Naive thymus-derived CD8-positive, alpha-beta T cell (primary cell): ENCODE results near the gene CDYL. TPM values are rescaled to one million over a fixed set of nuclear protein-coding genes. Genes with fewer than 3 reads are reported as not detected.

ENCODE experiments used
- ATAC-seq, 2 donors: fragments of 150-1000 bp; cut with Tn5 transposase in 1 of 2; sonication (Bioruptor Pico), chemical (Tn5 transposase) in 1 of 2; 1 replicate in 1 of 2; 2 replicates in 1 of 2; pipeline ENCODE4 v1.10.0; 2021; ENCODE audit warnings: mild to moderate bottlenecking in 2 of 2, moderate library complexity in 2 of 2
- POLR2A ChIA-PET: fragments of 350-600 bp; sonication (Branson Sonifier 250); formaldehyde crosslinking; loops from one replicate; lab custom pipeline; 2021; ENCODE audit warnings: antibody characterized with exemption; lab: Charles Lee
- DNase-seq, 10 donors: peaks; one replicate each; pipeline versions ENCODE4 v3.0.0 to v3.0.0-alpha.2; 2020 to 2022
- H3K27ac Mint-ChIP-seq, 10 donors: one replicate each; pipeline ENCODE4 v1.8.0; 2020 to 2022; ENCODE audit warnings: mild to moderate bottlenecking in 10 of 10, mixed read lengths in 10 of 10, moderate library complexity in 4 of 10, inconsistent platforms in 1 of 10
- H3K27me3 Mint-ChIP-seq, 5 donors: one replicate each; pipeline ENCODE4 v1.8.0; 2021 to 2022; ENCODE audit warnings: mixed read lengths in 5 of 5
- H3K36me3 Mint-ChIP-seq, 3 donors: one replicate each; pipeline ENCODE4 v1.8.0; 2020 to 2022; ENCODE audit warnings: mixed read lengths in 3 of 3, mild to moderate bottlenecking in 2 of 3, inconsistent platforms in 1 of 3
- H3K4me1 Mint-ChIP-seq, 4 donors: one replicate each; pipeline ENCODE4 v1.8.0; 2021 to 2022; ENCODE audit warnings: mixed read lengths in 4 of 4
- H3K4me3 Mint-ChIP-seq, 10 donors: one replicate each; pipeline ENCODE4 v1.8.0; 2020 to 2022; ENCODE audit warnings: mild to moderate bottlenecking in 10 of 10, mixed read lengths in 10 of 10, moderate library complexity in 6 of 10, inconsistent platforms in 1 of 10
- H3K9me3 Mint-ChIP-seq, 9 donors: one replicate each; pipeline ENCODE4 v1.8.0; 2020 to 2022; ENCODE audit warnings: mixed read lengths in 9 of 9, mild to moderate bottlenecking in 3 of 9, inconsistent platforms in 1 of 9, moderate library complexity in 1 of 9
- polyA plus RNA-seq, 3 donors: library from polyadenylated mRNA; unstranded; fragments of 300-500 nt; fragmentation: Illumina TruSeq; gene quantifications; one replicate each; pipeline ENCODE4 v1.2.3, GENCODE V29; 2021
- total RNA-seq, 8 experiments: library from RNA in 2 of 8; stranded (reverse) in 2 of 8; gene quantifications; one replicate each; pipeline ENCODE4 v1.2.3 and lab custom pipeline; 2021 to 2026

CDYL gene
- total and polyA plus RNA-seq, 5 experiments from 2014 or later = 5.6 to 49.3 (median 6.1) TPM

DNA sequence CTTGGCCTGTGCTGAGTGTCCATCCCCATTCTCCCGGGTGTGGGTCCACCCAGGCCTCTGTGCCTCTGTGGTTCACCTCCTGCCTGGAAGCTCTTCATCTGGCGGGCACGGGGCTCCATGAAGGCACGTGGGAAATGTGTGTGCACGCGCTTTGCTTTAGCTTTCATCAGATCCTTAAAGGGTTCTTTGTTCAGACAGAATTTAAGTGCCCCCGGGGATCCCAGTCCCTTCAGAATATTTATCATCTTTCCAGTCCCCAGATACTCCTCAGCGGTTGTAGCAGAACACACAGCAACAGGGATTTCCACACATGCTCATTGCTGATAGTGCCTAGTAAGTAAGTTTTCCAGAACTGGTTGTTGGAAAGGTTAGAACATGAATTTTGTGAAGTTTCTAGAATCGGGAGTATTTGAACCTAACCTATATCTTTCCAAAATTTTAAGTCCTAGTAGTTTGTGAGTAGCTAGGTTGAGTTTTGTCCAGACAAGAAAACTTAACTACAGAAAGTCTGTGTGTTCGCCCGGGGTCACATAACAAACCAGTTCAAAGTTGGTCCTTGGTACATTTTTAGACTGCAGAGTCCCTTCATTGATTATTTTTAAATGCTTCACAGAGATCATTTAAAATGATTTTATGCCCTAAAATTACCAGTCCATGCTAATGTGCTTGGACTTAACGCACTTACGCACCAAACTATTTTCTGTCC, 159.9 kb downstream of the CDYL start:
- Mint-ChIP-seq H3K4me1 (peaks cover 28 to 59% (median 57%) of the 10 kb centered on the region in 4 donors), H3K27me3 (no peaks in the 10 kb centered on the region), H3K36me3 (peaks cover 0 to 35% (median 7%) of the 10 kb centered on the region in 3 donors), H3K4me3 (peak overlapping the region in 1 of 10 donors; percentile 40), H3K27ac (peak overlapping the region in 5 of 10 donors; percentile 3 to 49 (median 44)), H3K9me3 (no peaks in the 10 kb centered on the region)
- POLR2A ChIA-PET = no interaction called here
- no peak for ATAC-seq
- DNase-seq = no peak

DNA sequence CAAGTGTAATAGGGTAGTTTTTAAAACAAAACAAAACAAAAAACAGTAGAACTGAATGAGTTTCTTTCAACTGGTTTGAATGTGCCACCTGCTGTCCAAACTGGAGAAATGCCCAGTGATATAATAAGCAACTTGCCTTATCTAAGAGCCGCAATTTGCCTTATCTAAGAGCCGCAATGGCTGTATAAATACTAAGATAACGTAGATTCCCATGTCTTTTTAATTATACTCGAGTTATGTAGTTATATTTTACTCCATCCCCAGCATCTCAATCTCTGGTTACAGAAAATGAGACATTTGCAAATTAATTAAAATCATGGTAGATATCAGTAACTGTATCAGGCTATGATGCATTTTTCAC, 160.5 kb downstream of the CDYL start:
- Mint-ChIP-seq H3K27me3 (no peaks in the 10 kb centered on the region), H3K4me1 (peaks cover 28 to 58% (median 54%) of the 10 kb centered on the region in 4 donors), H3K36me3 (peaks cover 0 to 35% (median 7%) of the 10 kb centered on the region in 3 donors), H3K4me3 (peak overlapping the region in 1 of 10 donors; percentile 40), H3K9me3 (no peaks in the 10 kb centered on the region), H3K27ac (peak overlapping the region in 2 of 10 donors; percentile 44 to 47)
- DNase-seq (peak in 5 of 10 donors; percentile 10 to 50 (median 31)), ATAC-seq (no peak)
- POLR2A ChIA-PET = no interaction called here

DNA sequence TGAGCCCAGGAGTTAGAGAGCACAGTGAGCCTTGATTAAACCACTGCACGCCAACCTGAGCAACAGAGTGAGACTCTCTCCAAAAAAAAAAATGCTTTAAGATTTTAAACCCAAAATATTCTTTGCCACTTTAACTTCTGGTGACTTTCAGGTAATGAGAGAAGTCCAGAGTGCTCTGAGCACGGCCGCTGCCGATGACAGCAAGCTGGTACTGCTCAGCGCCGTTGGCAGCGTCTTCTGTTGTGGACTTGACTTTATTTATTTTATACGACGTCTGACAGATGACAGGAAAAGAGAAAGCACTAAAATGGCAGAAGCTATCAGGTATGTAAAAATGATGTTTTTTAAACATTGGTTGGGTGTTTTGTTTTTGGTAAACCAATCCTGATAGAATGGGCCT, 161.2 kb downstream of the CDYL start:
- POLR2A ChIA-PET = no interaction called here

DNA sequence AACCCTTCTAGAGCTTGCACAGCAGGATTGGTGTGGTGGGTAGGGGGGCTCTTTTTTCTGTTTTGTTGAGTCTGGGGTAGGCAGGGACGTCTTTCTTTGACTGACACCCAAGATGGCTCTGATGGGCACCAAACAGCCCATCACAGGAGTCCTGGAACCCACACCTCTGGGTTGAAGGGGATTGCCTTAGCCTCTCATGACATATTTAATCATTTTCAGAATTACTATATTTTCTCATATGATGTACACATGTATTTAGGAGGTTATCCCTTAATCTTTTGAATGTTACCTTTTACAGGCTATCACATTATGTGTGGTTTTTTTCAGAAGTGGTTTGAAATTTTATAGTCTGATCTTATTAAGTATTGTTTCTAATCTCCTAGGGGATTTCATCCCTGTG, 163.0 kb downstream of the CDYL start:
- H3K27me3 Mint-ChIP-seq = no peaks in the 10 kb centered on the region
- POLR2A ChIA-PET = no interaction called here
- peak overlapping the region in 2 of 10 donors; percentile 41 to 43 for H3K27ac Mint-ChIP-seq
- no peaks in the 10 kb centered on the region for H3K9me3 Mint-ChIP-seq
- H3K36me3 Mint-ChIP-seq = peaks cover 0 to 52% (median 13%) of the 10 kb centered on the region in 3 donors
- ATAC-seq = no peak
- H3K4me1 Mint-ChIP-seq = peaks cover 30 to 54% (median 47%) of the 10 kb centered on the region in 4 donors
- H3K4me3 Mint-ChIP-seq = no peak overlapping the region
- DNase-seq = no peak

More for the DNA sequence above, 161.2 kb downstream of the CDYL start:
- peaks cover 32 to 61% (median 56%) of the 10 kb centered on the region in 4 donors for H3K4me1 Mint-ChIP-seq
- H3K9me3 Mint-ChIP-seq = no peaks in the 10 kb centered on the region
- no peak for DNase-seq
- H3K36me3 Mint-ChIP-seq = peaks cover 0 to 38% (median 7%) of the 10 kb centered on the region in 3 donors
- no peak overlapping the region for H3K27ac Mint-ChIP-seq
- H3K4me3 Mint-ChIP-seq = no peak overlapping the region
- H3K27me3 Mint-ChIP-seq = no peaks in the 10 kb centered on the region
- no peak for ATAC-seq

DNA sequence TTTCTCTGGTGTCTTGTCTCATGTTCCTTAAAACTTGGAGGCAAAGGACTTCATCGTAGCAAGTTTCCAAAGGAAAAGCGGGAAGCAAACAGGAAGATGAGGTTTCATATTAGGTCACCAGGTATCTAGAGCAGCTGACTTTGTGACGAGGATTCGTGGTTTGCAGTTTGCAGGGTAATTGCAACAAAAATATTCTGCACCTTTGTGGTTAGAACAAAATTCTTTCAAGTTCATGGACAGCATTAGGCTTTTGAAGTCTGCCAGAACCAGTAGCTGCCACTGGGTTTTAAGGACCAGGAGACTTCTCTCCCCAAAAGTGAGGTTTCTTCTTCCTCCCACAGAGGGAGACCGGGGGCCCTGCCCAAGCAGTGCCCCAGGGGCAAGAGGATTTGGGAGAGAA, 164.2 kb downstream of the CDYL start:
- Mint-ChIP-seq H3K9me3 (no peaks in the 10 kb centered on the region), H3K4me3 (no peak overlapping the region), H3K36me3 (peaks cover 0 to 64% (median 16%) of the 10 kb centered on the region in 3 donors), H3K27me3 (no peaks in the 10 kb centered on the region), H3K4me1 (peaks cover 24 to 43% (median 35%) of the 10 kb centered on the region in 4 donors), H3K27ac (peak overlapping the region in 4 of 10 donors; percentile 11 to 60 (median 34))
- no peak for DNase-seq
- ATAC-seq = no peak
- POLR2A ChIA-PET = no interaction called here

DNA sequence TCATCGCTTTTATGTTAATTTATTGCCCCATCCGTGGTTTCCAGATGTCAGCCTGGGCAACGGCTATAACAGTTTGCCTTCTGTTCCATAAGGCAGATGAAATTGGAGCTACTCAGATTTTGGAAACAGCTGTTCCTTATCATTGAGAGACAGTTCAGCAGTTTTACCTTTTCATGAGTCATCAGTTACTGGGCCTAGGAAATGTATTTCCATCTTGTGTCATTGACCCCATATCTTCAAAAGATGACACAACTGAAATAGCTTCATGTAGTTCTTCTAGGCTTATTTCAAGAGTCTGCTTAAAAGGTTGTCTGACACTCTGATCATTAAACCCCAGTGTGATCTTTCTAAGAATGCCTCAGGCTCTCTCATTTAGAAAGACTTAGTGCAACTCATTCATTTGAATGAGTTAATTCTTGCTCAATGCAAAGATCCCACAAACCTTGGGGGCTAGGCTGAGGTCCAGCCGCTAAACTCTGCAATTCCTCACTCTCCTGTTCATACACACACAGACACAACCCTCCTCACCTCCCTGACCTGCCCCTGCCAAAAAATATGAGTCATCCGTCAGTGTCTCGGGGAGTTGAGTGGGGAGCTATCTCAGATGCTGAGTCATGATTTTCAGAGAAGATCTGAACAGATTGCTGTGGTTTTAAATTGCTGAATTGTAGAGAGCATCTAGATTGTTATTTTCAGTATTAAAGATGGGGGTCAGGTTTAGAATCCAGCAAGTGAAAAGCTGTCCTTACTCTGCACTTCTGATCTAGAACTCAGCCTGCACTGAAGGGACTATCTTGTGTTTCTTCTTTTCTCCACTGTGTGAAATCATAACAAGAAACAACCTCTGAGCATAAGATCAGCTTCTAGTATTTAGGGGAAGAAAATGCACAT, 165.8 kb downstream of the CDYL start:
- peak in 1 of 10 donors; percentile 11 for DNase-seq
- Mint-ChIP-seq H3K27me3 (no peaks in the 10 kb centered on the region), H3K27ac (peak overlapping the region in 9 of 10 donors; percentile 11 to 86 (median 43)), H3K9me3 (no peaks in the 10 kb centered on the region), H3K36me3 (peaks cover 0 to 70% (median 16%) of the 10 kb centered on the region in 3 donors), H3K4me3 (peak overlapping the region in 1 of 10 donors; percentile 65), H3K4me1 (peaks cover 18 to 36% (median 23%) of the 10 kb centered on the region in 4 donors)
- POLR2A ChIA-PET = no interaction called here
- no peak for ATAC-seq

GRCh38 chr6:4942673-4943009, 166.4 kb downstream of the CDYL start:
- Mint-ChIP-seq H3K4me3 (peak overlapping the region in 2 of 10 donors; percentile 22 to 29), H3K9me3 (no peaks in the 10 kb centered on the region), H3K36me3 (peaks cover 0 to 64% (median 14%) of the 10 kb centered on the region in 3 donors), H3K27me3 (no peaks in the 10 kb centered on the region), H3K27ac (peak overlapping the region in 7 of 10 donors; percentile 15 to 82 (median 63)), H3K4me1 (peaks cover 18 to 36% (median 23%) of the 10 kb centered on the region in 4 donors)
- POLR2A ChIA-PET = no interaction called here
- ATAC-seq = no peak
- no peak for DNase-seq

- H3K27ac Mint-ChIP-seq = peak overlapping the region in 1 of 10 donors; percentile 56
- H3K36me3 Mint-ChIP-seq = peaks cover 0 to 64% (median 9%) of the 10 kb centered on the region in 3 donors
- POLR2A ChIA-PET = no interaction called here
- no peak for DNase-seq
- ATAC-seq = no peak
- no peaks in the 10 kb centered on the region for H3K9me3 Mint-ChIP-seq
- no peaks in the 10 kb centered on the region for H3K27me3 Mint-ChIP-seq
- H3K4me3 Mint-ChIP-seq = no peak overlapping the region
- peaks cover 18 to 36% (median 23%) of the 10 kb centered on the region in 4 donors for H3K4me1 Mint-ChIP-seq
These were observed 167.5 kb downstream of the CDYL start for GRCh38 chr6:4943716-4944115.

DNA sequence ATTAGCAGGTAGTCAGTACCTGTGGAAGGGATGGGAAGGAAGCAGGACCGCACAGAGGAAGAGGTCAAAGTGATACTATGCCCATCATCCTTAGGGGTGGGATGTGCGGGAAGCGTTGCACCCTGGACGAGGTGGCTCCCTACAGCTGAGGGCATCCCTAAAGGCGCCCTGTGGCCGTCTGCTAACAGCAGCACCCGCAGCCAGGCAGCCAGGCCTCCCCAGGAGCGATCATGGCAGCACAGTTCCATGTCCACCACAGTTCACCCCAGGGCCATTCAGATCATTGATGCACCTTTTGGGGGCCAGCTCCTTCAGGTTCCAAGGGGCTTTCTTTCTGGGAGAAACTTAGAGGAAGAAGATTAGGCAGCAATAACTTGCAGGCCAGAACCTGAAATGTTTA, 168.1 kb downstream of the CDYL start:
- Mint-ChIP-seq H3K27me3 (no peaks in the 10 kb centered on the region), H3K4me1 (peaks cover 18 to 36% (median 23%) of the 10 kb centered on the region in 4 donors), H3K9me3 (no peaks in the 10 kb centered on the region), H3K27ac (no peak overlapping the region), H3K4me3 (peak overlapping the region in 1 of 10 donors; percentile 46), H3K36me3 (peaks cover 0 to 60% (median 11%) of the 10 kb centered on the region in 3 donors)
- no peak for ATAC-seq
- POLR2A ChIA-PET = no interaction called here
- DNase-seq = no peak

DNA sequence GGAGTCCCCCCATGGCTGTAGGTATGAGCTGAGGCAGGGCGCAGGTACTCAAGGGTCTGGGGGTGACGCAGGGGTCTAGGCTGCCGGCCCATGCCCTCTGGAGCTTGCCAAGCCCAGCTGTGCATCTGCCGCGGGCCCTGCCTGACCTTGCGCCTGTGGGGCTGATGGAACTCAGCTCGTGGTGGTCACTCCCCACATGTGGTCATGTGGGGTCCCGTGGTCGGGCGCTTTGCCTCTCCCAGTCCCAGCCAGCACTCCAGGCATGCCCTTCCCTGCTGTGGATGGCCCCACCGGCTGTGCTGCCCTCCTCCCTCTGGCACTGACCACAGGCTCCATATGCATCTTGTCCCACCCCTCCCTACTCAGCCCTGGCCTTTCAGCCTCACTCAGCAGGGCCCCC, 170.3 kb downstream of the CDYL start:
- H3K4me1 Mint-ChIP-seq = peaks cover 15 to 17% (median 16%) of the 10 kb centered on the region in 4 donors
- H3K27me3 Mint-ChIP-seq = no peaks in the 10 kb centered on the region
- H3K27ac Mint-ChIP-seq = no peak overlapping the region
- POLR2A ChIA-PET = interaction anchor here (0.9 kb wide), 1 partner anchor 9 kb away, joined by 3 read pairs; no protein-coding TSS in a partner anchor
- peaks cover 0 to 68% (median 13%) of the 10 kb centered on the region in 3 donors for H3K36me3 Mint-ChIP-seq
- H3K4me3 Mint-ChIP-seq = no peak overlapping the region
- H3K9me3 Mint-ChIP-seq = no peaks in the 10 kb centered on the region
- DNase-seq (no peak), ATAC-seq (no peak)

DNA sequence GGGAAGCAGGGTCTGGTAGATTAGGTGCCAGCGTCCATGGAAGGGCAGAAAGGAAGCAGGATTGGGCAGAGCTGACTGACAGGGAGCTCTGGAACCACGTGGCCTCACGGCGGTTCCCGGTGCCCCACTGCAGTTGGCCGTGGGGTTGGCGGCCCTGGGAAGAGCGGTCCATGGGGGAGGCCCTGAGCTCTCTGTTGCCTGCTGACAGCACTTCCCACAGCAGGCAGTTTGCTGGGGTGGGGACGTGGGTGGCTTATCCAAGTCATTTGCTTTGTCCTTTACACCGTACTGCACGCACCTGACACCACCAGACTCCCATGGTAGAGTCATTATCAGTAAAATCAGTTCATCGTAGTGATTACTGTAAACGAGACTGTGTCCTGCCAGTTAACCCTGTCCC, 171.5 kb downstream of the CDYL start:
- ATAC-seq (no peak), DNase-seq (no peak)
- POLR2A ChIA-PET = no interaction called here
- H3K9me3 Mint-ChIP-seq = no peaks in the 10 kb centered on the region
- H3K4me3 Mint-ChIP-seq = no peak overlapping the region
- H3K27ac Mint-ChIP-seq = peak overlapping the region in 2 of 10 donors; percentile 50 to 51
- peaks cover 4 to 9% (median 5%) of the 10 kb centered on the region in 4 donors for H3K4me1 Mint-ChIP-seq
- peaks cover 0 to 76% (median 20%) of the 10 kb centered on the region in 3 donors for H3K36me3 Mint-ChIP-seq
- no peaks in the 10 kb centered on the region for H3K27me3 Mint-ChIP-seq

DNA sequence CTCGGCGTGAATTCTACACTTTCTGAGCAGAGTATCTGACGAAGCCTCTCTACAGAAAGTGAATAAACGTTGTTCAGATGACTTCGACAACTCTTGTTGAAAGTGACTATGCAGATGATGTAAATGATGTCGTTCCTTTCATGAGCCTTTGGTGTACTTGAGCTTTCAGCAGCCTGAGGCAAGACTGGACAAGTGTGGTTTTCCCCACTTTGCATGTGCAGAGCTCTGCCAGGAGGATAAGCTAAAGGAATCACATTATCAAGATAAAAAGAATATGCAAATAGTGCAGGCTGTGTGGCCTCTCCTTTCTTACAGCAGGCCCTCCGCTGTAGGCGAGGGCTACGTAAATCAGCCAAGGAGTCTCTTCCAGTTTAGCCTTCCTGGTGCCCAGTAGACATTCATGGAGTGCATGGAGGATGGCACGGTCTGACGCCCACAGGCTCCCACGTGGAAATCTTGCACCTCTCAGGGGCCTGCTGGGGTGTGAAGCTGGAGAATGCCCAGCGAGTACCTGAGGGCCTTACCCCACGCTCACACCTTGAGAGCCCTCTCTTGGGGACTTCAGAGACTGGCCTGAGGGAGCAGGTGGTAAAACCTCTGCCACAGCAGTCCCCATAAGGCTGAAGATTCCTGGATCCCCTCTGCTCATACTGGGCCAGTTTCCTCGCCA, 172.7 kb downstream of the CDYL start:
- Mint-ChIP-seq H3K27me3 (no peaks in the 10 kb centered on the region), H3K27ac (peak overlapping the region in 1 of 10 donors; percentile 51), H3K4me1 (peaks cover 0 to 5% (median 0%) of the 10 kb centered on the region in 4 donors), H3K36me3 (peaks cover 4 to 76% (median 24%) of the 10 kb centered on the region in 3 donors), H3K9me3 (no peaks in the 10 kb centered on the region), H3K4me3 (no peak overlapping the region)
- ATAC-seq (no peak), DNase-seq (no peak)
- POLR2A ChIA-PET = no interaction called here
